Endothelial cell of umbilical vein (primary cell): Measurements from ENCODE around the gene CD48. TPM values are rescaled to one million over a fixed set of nuclear protein-coding genes. Genes with fewer than 3 reads are reported as not detected.

Source experiments
- BruUV-seq: library from RNA; stranded (reverse); fragments of 400-500 nt; replicated peaks from 2 replicates; lab custom pipeline; 2021; lab: Mats Ljungman, UMichigan
- CTCF ChIA-PET: fragments of 300-600, 350-600 bp; sonication (Branson Sonifier 250); formaldehyde crosslinking; loops from one replicate; lab custom pipeline; 2021; ENCODE audit warnings: antibody characterized with exemption, inconsistent platforms; lab: Charles Lee
- POLR2A ChIA-PET: fragments of 300-600, 350-600 bp; sonication (Branson Sonifier 250); formaldehyde crosslinking; loops from one replicate; lab custom pipeline; 2021; ENCODE audit warnings: antibody characterized with exemption, inconsistent platforms; lab: Charles Lee
- DNase-seq: peaks from one replicate; pipeline ENCODE4 v3.0.0-alpha.2; 2011; ENCODE audit warnings: low read depth, low spot score
- FAIRE-seq: peaks from 2 replicates; lab custom pipeline; 2011; peaks lifted over from hg19 to GRCh38; lab: Jason Lieb, UNC
- H2AFZ ChIP-seq: 2 replicates; pipeline ENCODE4 v1.6.0; 2012; ENCODE audit warnings: low read depth, low read length, control low read depth, inconsistent platforms
- H3K27ac ChIP-seq: 2 replicates; pipeline ENCODE4 v1.5.1; 2011; ENCODE audit warnings: low read depth, mild to moderate bottlenecking, control low read depth, low read length, moderate library complexity; ENCODE audit not compliant: insufficient read depth
- H3K27me3 ChIP-seq, 2 experiments: 2 replicates each; pipeline versions ENCODE4 v1.6.0 to v1.6.1; 2011; ENCODE audit warnings: low read length in 2 of 2, mixed read lengths in 1 of 2; ENCODE audit not compliant: control insufficient read depth in 2 of 2, insufficient read depth in 2 of 2
- H3K36me3 ChIP-seq, 2 experiments: 2 replicates in 1 of 2; 3 replicates in 1 of 2; pipeline ENCODE4 v1.5.1; 2011; ENCODE audit warnings: low read length in 2 of 2, mild to moderate bottlenecking in 1 of 2, moderate library complexity in 1 of 2; ENCODE audit not compliant: control insufficient read depth in 2 of 2, insufficient read depth in 2 of 2; ENCODE audit errors: extremely low read depth in 1 of 2
- H3K4me1 ChIP-seq: 3 replicates; pipeline ENCODE4 v1.5.1; 2011; ENCODE audit warnings: mild to moderate bottlenecking, low read length; ENCODE audit not compliant: control insufficient read depth, insufficient read depth; ENCODE audit errors: extremely low read depth
- H3K4me2 ChIP-seq: 2 replicates; pipeline ENCODE4 v1.6.1; 2011; ENCODE audit warnings: low read length, control low read depth, mixed read lengths; ENCODE audit not compliant: insufficient read depth
- H3K4me3 ChIP-seq, 3 experiments: fragments of 200-600 bp in 1 of 3; sonication (generic), shearing (Covaris generic) in 1 of 3; replicated peaks in 1 of 3; 2 replicates each; pipeline ENCODE4 v1.5.1; 2011 to 2016; ENCODE audit warnings: control low read depth in 3 of 3, low read length in 3 of 3, mild to moderate bottlenecking in 2 of 3, inconsistent platforms in 1 of 3, low read depth in 1 of 3, moderate library complexity in 1 of 3; ENCODE audit not compliant: insufficient read depth in 1 of 3
- H3K79me2 ChIP-seq: 2 replicates; pipeline ENCODE4 v1.6.0; 2012; ENCODE audit warnings: low read length, inconsistent platforms; ENCODE audit not compliant: control insufficient read depth, insufficient read depth
- H3K9ac ChIP-seq: replicated peaks from 2 replicates; pipeline ENCODE3; 2011; ENCODE audit warnings: low read length, control low read depth; ENCODE audit not compliant: insufficient read depth; ENCODE audit errors: extremely low read depth
- H3K9me1 ChIP-seq: replicated peaks from 3 replicates; pipeline ENCODE4 v1.6.0; 2011; ENCODE audit warnings: mild to moderate bottlenecking, low read length; ENCODE audit not compliant: control insufficient read depth, insufficient read depth; ENCODE audit errors: extremely low read depth
- H3K9me3 ChIP-seq: replicated peaks from 2 replicates; pipeline ENCODE4 v1.5.1; 2012; ENCODE audit warnings: low read length, inconsistent platforms; ENCODE audit not compliant: control insufficient read depth, insufficient read depth
- H4K20me1 ChIP-seq: replicated peaks from 2 replicates; pipeline ENCODE3; 2011; ENCODE audit warnings: mild to moderate bottlenecking, low read length; ENCODE audit not compliant: control insufficient read depth, insufficient read depth; ENCODE audit errors: extremely low read depth
- EZH2 ChIP-seq: IDR thresholded peaks from 2 replicates; pipeline ENCODE4 v1.6.1; 2012; ENCODE audit warnings: borderline replicate concordance, low read depth, mild to moderate bottlenecking, moderate library complexity, low read length, inconsistent platforms; ENCODE audit not compliant: severe bottlenecking
- FOS ChIP-seq: IDR thresholded peaks from 2 replicates; pipeline ENCODE4 v1.6.1; 2011; ENCODE audit warnings: mild to moderate bottlenecking, low read length, moderate library complexity, borderline replicate concordance; ENCODE audit not compliant: insufficient read depth
- GATA2 ChIP-seq: IDR thresholded peaks from 2 replicates; pipeline ENCODE4 v1.7.0; 2011; ENCODE audit warnings: low read depth, mild to moderate bottlenecking, moderate library complexity, mixed read lengths, low read length; ENCODE audit not compliant: insufficient read length, insufficient read depth
- JUN ChIP-seq: IDR thresholded peaks from 2 replicates; pipeline ENCODE4 v1.6.1; 2011; ENCODE audit warnings: borderline replicate concordance, low read depth; ENCODE audit not compliant: insufficient read length, insufficient read depth
- MAX ChIP-seq: IDR thresholded peaks from 2 replicates; pipeline ENCODE4 v1.6.1; 2011; ENCODE audit not compliant: insufficient read depth, insufficient read length
- MYC ChIP-seq: IDR thresholded peaks from one replicate; pipeline ENCODE4 v1.6.1; 2011; ENCODE audit warnings: mild to moderate bottlenecking, low read depth, low read length
- POLR2A ChIP-seq: IDR thresholded peaks from 2 replicates; pipeline ENCODE4 v1.6.1; 2012; ENCODE audit warnings: low read depth, mild to moderate bottlenecking, control low read depth, low read length
- POLR2AphosphoS5 ChIP-seq: IDR thresholded peaks from 2 replicates; pipeline ENCODE4 v1.6.1; 2012; ENCODE audit warnings: low read depth, mild to moderate bottlenecking, control low read depth, low read length, moderate library complexity; ENCODE audit not compliant: insufficient read depth
- dilution Hi-C: fragments of 300-500 bp; cut with MboI; formaldehyde crosslinking; loops from one replicate; pipeline ENCODE4 v1.15.0; 2019; ENCODE audit warnings: low sequenced_read_pairs; ENCODE audit not compliant: extremely low pct_ligation_motif_present
- intact Hi-C: fragments of 100-400 bp; cut with micrococcal nuclease; formaldehyde crosslinking; loops from one replicate; pipeline ENCODE4 v1.10.0; 2022
- polyA plus RNA-seq, 4 experiments: library from polyadenylated mRNA; depleted of rRNA in 3 of 4; stranded (reverse) in 3 of 4; unstranded in 1 of 4; fragments of >200 nt; gene quantifications; 2 replicates each; pipeline versions ENCODE4 v1.2.1 to v1.2.3, GENCODE V29; 2011 to 2012; ENCODE audit warnings: missing spikeins in 1 of 4
- total RNA-seq: library from RNA; stranded (reverse); gene quantifications from 2 replicates; pipeline ENCODE4 v1.2.3, GENCODE V29; 2021

Gene CD48
- total and polyA plus RNA-seq, 2 donors (not counting 3 experiments of a cell fraction or from before 2014, with no cell fraction given) = not detected

DNA sequence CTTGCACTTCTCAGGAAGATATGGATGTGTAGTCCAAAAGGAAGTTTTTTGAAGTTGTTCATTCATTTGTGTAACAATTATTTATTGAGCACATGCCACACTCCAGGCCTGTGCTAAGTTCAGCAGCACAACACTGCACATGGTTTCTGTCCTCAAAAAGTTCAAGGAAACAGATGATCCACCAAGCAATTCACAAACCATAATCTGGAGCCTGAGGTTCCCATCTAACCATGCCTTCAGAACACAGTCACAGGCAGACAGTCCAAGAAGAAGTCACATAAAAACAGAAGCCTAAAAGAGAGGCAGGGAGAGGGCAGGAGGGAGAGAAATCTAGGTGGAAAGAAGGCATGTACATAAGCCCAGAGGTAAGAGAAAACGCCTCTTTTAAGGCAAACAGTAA is 1.9 kb downstream of the CD48 start:
- dilution Hi-C loops = no loop called here
- Histone ChIP-seq H3K9ac (no peak overlapping the region), H3K4me3 (no peak overlapping the region), H3K36me3 (no peaks in the 10 kb centered on the region), H4K20me1 (no peaks in the 10 kb centered on the region), H2AFZ (no peak overlapping the region), H3K9me1 (no peaks in the 10 kb centered on the region), H3K27ac (no peak overlapping the region), H3K9me3 (no peaks in the 10 kb centered on the region), H3K27me3 (peaks cover 4 to 7% of the 10 kb centered on the region in 2 experiments), H3K4me1 (no peaks in the 10 kb centered on the region), H3K79me2 (no peaks in the 10 kb centered on the region), H3K4me2 (no peak overlapping the region)
- TF ChIP-seq POLR2AphosphoS5 (no peak), EZH2 (no peak), JUN (no peak), GATA2 (no peak)
- no peak for DNase-seq
- FAIRE-seq = no peak
- CTCF ChIA-PET = no interaction called here
- no TSS peak for BruUV-seq
- POLR2A ChIA-PET = no interaction called here
- intact Hi-C loops = no loop called here

- no peak overlapping the region for H3K9ac ChIP-seq
- no peak overlapping the region for H3K27ac ChIP-seq
- ChIA-PET POLR2A (no interaction called here), CTCF (interaction anchor here (0.7 kb wide), 1 partner anchor 33 kb away, joined by 3 read pairs; no protein-coding TSS in a partner anchor)
- no peaks in the 10 kb centered on the region for H3K9me3 ChIP-seq
- no TSS peak for BruUV-seq
- H3K4me1 ChIP-seq = no peaks in the 10 kb centered on the region
- FAIRE-seq (no peak), DNase-seq (no peak)
- H3K4me3 ChIP-seq = no peak overlapping the region
- H3K27me3 ChIP-seq = peaks cover 4 to 7% of the 10 kb centered on the region in 2 experiments
- no peak overlapping the region for H2AFZ ChIP-seq
- no peaks in the 10 kb centered on the region for H3K36me3 ChIP-seq
- intact Hi-C loops (no loop called here), dilution Hi-C loops (no loop called here)
- H4K20me1 ChIP-seq = no peaks in the 10 kb centered on the region
- H3K79me2 ChIP-seq = no peaks in the 10 kb centered on the region
- TF ChIP-seq POLR2A = no peak
- TF ChIP-seq FOS = no peak
- TF ChIP-seq MYC = no peak
- TF ChIP-seq EZH2 = no peak
- no peak for TF ChIP-seq POLR2AphosphoS5
- TF ChIP-seq GATA2 = no peak
- TF ChIP-seq MAX = no peak
- TF ChIP-seq JUN = no peak
- H3K9me1 ChIP-seq = no peaks in the 10 kb centered on the region
- H3K4me2 ChIP-seq = no peak overlapping the region
Measured at GRCh38 chr1:160708801-160709200, 2.8 kb downstream of the CD48 start.
